ENCODE data around the gene BRINP2.

The BRINP2 gene

DNA sequence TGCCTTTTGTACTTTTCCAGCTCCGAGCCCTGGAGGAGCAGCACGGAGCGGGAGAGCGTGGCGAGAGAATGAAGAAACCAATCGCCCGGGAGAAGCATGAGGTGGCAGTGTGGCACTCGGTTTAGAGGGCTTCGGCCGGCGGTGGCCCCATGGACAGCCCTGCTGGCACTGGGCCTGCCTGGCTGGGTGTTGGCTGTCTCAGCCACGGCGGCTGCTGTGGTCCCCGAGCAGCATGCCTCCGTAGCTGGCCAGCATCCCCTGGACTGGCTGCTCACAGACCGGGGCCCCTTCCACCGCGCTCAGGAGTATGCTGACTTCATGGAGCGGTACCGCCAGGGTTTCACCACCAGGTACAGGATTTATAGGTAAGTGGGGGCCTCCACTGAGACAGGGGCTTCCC, 59.0 kb downstream of the BRINP2 start:
- H3K27ac Mint-ChIP-seq: no peak overlapping the region
- H3K9me3 Mint-ChIP-seq: no peaks in the 10 kb centered on the region
- no peaks in the 10 kb centered on the region for H3K27me3 Mint-ChIP-seq
- ATAC-seq (no peak), DNase-seq (no peak)
- no peak overlapping the region for H3K4me3 Mint-ChIP-seq
- H3K4me1 Mint-ChIP-seq: no peaks in the 10 kb centered on the region

DNA sequence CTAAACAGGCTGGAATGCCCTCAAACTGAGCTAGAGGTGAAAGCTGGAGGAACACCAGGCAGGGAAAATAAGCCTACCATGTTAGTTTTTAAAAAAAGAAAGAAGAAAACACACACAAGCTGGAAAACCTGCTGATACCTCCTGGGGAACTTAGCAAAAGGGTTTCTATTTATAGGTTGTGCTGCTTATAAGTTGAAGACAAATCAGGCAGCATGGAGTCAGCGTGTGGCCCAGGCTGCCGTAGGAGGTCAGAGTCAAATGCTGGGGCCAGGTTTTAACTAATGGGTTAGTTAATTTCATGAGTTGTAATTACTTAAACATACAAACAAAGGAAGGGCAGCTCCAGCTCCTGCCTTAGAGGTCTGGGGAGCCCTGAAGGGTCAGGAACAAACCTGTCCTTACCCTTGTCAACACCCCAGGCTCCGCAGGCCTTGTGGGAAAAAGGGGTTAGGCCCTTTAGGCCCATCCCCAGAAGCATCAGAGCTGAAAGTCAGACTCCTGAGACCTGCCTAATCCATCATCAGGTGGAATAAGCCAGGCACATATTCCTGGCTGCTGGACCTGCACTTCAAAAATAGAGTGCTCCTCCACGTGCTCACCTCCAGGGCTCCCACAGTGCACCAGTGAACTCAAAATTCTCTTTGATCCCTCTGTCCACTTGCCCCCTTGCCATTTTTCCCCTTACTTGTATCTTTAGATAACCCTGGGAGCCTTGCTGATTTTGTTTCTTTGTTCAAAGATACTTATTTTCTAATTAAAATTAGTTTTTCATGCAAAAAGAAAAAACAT, 59.7 kb downstream of the BRINP2 start:
- Mint-ChIP-seq H3K4me3 (no peak overlapping the region), H3K27ac (no peak overlapping the region), H3K27me3 (no peaks in the 10 kb centered on the region), H3K4me1 (no peaks in the 10 kb centered on the region), H3K9me3 (no peaks in the 10 kb centered on the region)
- ATAC-seq (no peak), DNase-seq (no peak)

DNA sequence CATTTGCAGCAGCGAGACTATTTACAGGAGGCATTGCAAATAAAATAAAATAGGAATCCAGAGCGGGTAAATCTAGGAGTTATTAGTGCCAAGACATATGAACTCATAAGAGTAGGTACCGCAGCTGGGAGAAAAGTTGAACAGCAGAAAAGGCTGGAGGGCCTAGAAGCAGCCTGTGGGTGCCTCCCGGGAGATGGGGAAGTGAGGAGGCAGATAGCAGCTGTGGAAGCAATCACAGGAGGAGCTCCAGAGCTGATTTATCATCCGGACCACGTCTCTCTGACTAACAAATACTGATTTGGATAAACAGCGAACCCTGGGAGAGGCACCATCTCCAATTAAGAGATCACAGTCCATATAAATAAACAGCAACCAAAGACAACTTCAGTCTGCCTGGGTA, 64.6 kb downstream of the BRINP2 start:
- Mint-ChIP-seq H3K4me3 (no peak overlapping the region), H3K27ac (no peak overlapping the region), H3K9me3 (no peaks in the 10 kb centered on the region), H3K4me1 (no peaks in the 10 kb centered on the region), H3K27me3 (no peaks in the 10 kb centered on the region)
- DNase-seq (no peak), ATAC-seq (no peak)

DNA sequence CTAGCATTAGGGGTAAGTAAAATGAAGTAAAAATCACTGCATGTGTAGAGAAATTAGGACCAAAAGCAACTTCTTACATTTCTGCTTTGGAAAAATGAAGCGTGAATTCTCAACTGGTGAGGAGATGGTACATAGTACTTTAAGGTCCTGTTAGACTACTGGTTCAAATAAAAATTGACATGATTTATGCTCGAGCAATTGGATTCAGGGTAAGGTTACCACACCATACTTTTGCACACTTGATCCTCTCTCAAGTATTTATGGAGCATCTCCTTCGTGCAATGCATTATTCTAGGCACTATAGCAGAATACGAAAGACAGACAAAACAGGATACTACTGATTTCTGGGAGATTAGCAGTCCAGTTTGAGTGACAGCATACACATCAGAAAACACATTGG, 66.2 kb downstream of the BRINP2 start:
- DNase-seq (no peak), ATAC-seq (no peak)
- no peaks in the 10 kb centered on the region for H3K27me3 Mint-ChIP-seq
- peaks cover 0 to 1% of the 10 kb centered on the region in 2 donors for H3K9me3 Mint-ChIP-seq
- no peak overlapping the region for H3K4me3 Mint-ChIP-seq
- no peak overlapping the region for H3K27ac Mint-ChIP-seq
- no peaks in the 10 kb centered on the region for H3K4me1 Mint-ChIP-seq

DNA sequence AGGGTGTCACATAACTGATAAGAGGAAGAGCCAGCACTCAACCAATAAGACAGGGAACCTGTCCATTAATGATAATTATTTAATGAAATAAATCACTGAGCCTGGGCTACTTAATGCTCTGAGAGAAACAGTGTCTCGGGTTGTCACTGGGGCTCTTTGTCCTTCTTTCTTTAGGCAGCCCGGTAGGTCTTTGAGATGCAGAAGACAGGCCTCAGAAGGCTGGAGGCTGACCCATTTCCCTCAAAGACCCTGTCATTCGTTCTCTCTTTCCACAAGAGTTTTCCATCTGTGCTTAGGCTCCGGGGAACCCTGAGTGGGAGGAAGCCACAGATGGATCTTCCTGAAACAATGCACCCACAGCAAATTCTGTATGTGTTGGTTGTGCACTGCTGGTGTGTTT, 68.2 kb downstream of the BRINP2 start:
- Mint-ChIP-seq H3K4me3 (no peak overlapping the region), H3K27me3 (no peaks in the 10 kb centered on the region), H3K9me3 (peaks cover 0 to 16% of the 10 kb centered on the region in 2 donors), H3K4me1 (no peaks in the 10 kb centered on the region), H3K27ac (no peak overlapping the region)
- no peak for DNase-seq
- ATAC-seq: no peak

DNA sequence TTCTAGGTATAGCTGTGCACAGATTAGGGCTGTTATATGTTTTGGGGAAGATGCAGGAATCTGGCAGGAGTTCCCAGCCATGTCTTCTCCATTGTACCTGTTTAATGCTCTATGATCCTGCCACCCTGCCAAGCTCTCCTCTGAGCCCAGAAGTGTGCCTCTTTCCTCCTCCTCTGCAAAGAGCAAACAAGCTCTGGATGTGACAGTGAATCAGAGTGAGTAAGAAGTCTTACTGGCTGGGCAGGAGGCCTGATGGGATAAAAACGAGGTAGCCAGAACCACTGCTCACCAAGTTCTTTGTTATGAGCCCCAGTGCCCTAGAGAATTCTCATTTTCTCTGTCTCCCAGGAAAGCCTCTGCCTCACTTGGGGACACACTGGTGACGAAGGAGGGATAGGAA, 69.0 kb downstream of the BRINP2 start:
- H3K4me3 Mint-ChIP-seq: no peak overlapping the region
- H3K4me1 Mint-ChIP-seq: no peaks in the 10 kb centered on the region
- peaks cover 0 to 16% of the 10 kb centered on the region in 2 donors for H3K9me3 Mint-ChIP-seq
- ATAC-seq: no peak
- no peak for DNase-seq
- H3K27me3 Mint-ChIP-seq: no peaks in the 10 kb centered on the region
- no peak overlapping the region for H3K27ac Mint-ChIP-seq

DNA sequence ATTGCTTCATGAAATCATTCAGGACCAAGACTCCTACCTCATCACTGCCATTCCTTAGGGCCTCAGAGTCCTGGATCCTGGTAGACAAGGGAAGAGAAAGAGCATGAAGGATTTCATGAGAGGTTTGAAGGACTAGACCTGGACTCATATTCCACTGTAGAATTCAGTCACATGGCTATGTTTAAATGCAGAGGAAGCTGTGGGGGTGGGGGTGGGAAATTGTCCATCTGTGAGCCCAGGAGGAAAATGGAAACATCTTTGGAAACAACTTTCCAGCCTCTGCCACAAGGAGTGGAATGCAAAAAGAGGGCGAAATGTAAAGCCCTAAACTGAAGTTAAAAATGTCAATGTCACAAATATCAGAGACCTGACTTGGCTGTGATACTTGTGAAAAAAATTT, 73.0 kb downstream of the BRINP2 start:
- Mint-ChIP-seq H3K27ac (no peak overlapping the region), H3K4me1 (no peaks in the 10 kb centered on the region), H3K27me3 (no peaks in the 10 kb centered on the region), H3K9me3 (peaks cover 10 to 22% of the 10 kb centered on the region in 2 donors), H3K4me3 (no peak overlapping the region)
- no peak for ATAC-seq
- DNase-seq: no peak

DNA sequence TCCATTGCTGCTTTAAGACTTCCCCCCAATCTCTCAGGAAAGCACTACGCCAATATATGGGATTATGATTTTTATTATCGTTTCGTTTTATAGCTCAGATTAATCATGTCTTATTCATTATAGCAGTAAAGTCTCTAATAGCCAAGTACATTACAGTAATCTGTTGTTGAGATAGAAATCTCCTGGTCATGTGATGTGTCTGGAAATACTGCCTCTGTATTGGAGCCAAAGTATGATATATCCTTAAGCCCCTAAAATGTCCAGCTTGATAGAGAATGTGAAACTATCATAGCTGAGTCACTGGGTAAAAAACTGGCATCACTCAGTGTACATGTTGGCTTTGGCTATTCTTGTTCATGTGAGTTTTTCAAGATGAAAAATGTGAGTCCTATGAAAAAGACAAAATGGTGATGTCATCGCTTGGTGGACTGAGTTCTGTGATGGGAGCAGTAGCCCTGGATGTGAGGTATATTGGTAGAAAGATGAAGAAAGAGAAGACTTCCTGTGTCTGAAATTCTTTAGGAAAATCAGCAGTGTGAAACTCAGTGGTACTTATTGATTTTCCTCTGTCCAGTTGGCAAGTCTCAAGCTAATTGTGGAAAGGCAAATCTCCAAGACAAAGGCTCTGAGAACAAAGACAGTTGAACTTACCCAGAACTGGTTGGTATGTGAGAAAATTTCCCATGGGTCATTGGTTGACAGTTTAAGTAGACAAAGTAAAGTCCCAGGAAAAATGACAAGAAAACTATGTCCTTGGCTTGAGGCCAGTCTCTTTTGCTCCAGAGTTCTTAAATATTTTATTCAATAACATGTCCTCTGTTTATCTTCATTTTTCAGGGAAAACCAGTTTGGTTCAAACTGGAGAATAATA, 76.2 kb downstream of the BRINP2 start:
- Mint-ChIP-seq H3K27ac (no peak overlapping the region), H3K9me3 (peaks cover 10 to 21% of the 10 kb centered on the region in 2 donors), H3K4me3 (no peak overlapping the region), H3K4me1 (no peaks in the 10 kb centered on the region), H3K27me3 (no peaks in the 10 kb centered on the region)
- no peak for ATAC-seq
- no peak for DNase-seq

DNA sequence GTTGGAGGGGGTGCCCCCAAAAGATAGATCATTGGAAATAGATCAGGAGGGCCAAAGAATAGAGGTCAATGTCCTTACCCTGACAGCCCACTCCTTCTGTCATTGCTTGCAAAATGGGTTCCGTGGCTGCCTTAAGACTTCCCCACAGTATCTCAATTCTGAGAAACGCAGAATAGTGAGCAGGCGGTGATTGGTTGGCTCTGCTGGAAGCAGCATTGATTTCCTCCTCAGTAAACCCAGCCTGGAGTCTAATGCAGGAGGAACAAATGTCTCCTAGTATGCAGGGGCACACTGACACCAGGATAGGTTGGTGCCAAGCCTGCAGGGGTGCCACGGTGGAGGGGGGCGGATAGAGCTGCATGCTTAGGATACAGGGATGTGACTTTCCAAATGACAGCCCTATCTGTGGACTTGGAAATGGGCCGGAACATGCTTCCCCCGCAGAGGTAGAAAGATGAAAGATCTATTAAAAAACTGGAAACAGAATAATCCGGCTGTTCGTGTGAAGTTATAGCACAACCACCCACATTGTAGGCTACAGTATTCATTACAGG, 76.9 kb downstream of the BRINP2 start:
- Mint-ChIP-seq H3K27ac (no peak overlapping the region), H3K9me3 (peaks cover 10 to 15% of the 10 kb centered on the region in 2 donors)

DNA sequence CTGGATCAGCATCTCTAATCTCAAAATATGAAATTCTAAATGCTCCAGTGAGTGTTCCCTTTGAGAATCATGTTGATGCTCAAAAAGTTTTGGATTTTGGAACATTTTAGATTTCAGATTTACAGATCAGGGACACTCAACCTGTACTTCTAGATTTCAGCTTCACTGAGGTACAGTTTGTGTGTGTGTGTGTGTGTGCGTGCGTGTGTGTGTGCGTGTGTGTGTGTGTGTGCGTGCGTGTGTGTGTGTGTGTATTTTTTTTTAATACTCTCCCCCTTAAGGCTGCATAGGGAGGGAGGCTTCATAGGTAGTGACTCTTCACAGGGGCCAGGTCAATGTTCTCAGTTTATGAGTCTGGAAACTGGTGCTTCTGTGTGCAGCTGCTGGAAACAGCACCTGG, 77.5 kb downstream of the BRINP2 start:
- DNase-seq: no peak
- Mint-ChIP-seq H3K4me1 (no peaks in the 10 kb centered on the region), H3K9me3 (peaks cover 10 to 13% of the 10 kb centered on the region in 2 donors), H3K4me3 (no peak overlapping the region), H3K27ac (no peak overlapping the region), H3K27me3 (no peaks in the 10 kb centered on the region)
- ATAC-seq: no peak

More for the DNA sequence above, 76.9 kb downstream of the BRINP2 start:
- no peaks in the 10 kb centered on the region for H3K27me3 Mint-ChIP-seq
- no peak overlapping the region for H3K4me3 Mint-ChIP-seq
- ATAC-seq (no peak), DNase-seq (no peak)
- H3K4me1 Mint-ChIP-seq: no peaks in the 10 kb centered on the region

DNA sequence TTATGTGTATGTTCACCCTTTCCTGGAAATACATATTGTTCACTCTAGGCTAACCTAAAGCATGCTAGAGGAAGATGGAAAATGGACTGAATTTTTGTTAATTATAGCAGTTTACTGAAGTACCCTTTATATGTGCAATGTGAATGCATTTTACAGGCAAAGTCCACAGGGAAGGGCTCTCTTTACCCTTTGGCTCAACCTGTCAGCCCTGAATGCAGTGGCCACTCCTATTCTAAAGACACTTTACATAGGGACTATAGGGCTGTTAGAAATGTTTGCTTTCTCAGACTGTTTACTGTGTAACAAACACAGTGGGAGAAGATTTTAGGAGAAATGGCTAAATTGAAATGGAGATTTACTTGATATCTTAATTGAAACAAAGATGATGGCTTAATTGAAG, 78.5 kb downstream of the BRINP2 start:
- no peak overlapping the region for H3K4me3 Mint-ChIP-seq
- no peak for ATAC-seq

DNA sequence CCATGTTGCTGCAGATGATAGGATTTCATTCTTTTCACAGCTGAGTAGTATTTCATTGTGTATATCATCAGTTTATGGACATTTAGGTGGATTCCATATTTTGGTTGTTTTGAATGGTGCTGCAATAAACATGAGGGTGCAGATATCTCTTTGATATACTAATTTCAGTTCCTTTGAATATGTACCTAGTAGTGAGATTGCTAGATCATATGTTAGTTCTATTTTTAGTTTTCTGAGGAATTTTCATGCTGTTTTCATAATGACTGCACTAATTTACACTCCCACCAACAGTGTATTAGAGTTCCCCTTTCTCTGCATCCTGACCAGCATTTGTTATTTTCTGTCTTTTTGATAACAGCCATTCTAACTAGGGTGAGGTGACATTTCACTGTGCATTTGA, 82.1 kb downstream of the BRINP2 start:
- ATAC-seq (no peak), DNase-seq (no peak)
- Mint-ChIP-seq H3K27ac (no peak overlapping the region), H3K9me3 (peaks cover 6 to 13% of the 10 kb centered on the region in 2 donors), H3K4me3 (no peak overlapping the region), H3K4me1 (no peaks in the 10 kb centered on the region), H3K27me3 (peaks cover 9% of the 10 kb centered on the region)

More for the DNA sequence above, 78.5 kb downstream of the BRINP2 start:
- peaks cover 8 to 10% of the 10 kb centered on the region in 2 donors for H3K9me3 Mint-ChIP-seq
- H3K4me1 Mint-ChIP-seq: no peaks in the 10 kb centered on the region
- DNase-seq: no peak
- H3K27me3 Mint-ChIP-seq: no peaks in the 10 kb centered on the region
- no peak overlapping the region for H3K27ac Mint-ChIP-seq

DNA sequence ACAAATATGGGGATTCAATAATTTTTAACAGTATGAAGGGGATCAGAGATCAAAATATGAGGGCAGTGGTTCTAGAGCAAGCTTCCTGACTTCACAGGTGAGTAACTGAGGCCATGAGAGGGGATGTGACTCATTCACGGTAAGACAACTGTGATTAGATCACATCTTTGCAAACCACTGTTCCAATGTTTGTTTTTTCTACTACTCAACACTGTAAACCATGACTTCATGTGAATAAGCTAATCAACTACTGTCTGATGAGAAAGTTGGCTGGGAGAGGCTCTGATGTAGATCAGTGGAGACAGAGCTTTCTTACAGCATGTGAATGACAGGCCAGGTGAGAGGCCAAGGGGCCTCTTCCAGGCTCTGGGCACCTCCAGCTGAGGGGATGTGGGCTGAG, 84.7 kb downstream of the BRINP2 start:
- ATAC-seq (no peak), DNase-seq (no peak)
- no peak overlapping the region for H3K4me3 Mint-ChIP-seq
- H3K9me3 Mint-ChIP-seq: peaks cover 6 to 13% of the 10 kb centered on the region in 2 donors
- no peaks in the 10 kb centered on the region for H3K4me1 Mint-ChIP-seq
- no peak overlapping the region for H3K27ac Mint-ChIP-seq
- peaks cover 9% of the 10 kb centered on the region for H3K27me3 Mint-ChIP-seq

DNA sequence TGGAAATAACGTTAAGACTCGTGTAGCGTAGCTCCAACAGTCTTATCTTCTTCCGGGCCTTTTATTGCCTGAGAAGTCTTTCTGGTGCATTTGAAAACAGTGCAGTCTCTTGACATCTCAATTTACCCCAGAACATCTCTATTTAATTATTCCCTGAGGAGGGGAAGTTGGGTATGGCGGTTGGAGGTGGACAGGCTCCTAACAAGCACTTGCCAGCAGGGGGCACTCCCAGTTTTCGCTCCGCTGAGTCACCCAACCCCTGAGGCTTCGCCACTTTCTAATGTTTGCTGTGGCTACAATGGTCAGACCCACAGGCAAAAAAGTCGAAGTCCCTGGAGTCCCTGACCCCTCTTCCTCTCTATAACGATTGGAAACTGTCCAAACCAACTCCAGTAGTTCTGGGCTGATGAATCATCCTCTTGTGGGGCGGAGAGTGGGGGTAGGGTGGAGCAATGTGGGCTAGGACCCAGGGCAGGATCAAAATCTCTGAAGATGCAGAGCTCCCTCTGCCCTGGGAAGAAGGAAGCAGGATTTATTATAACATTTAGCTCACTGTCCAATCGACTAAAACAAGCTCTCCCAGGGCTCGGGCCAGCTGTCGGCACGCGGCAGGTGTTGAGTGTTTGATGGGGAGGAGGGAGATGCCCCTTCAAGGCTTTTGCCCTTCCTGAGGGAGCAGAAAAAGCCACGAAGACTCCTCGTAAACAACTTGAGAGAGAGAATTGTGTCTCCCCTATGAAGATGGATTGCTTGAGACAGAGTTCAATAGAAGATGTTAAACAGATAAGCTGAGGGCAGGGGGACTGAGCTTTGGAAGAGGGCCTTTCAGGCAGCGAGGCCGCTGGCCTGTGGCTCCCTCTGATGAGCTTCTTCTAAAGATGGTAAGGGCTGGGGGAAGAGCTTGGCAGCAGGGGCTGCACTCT, 85.7 kb downstream of the BRINP2 start:
- ATAC-seq (no peak), DNase-seq (no peak)
- Mint-ChIP-seq H3K27me3 (peaks cover 9% of the 10 kb centered on the region), H3K27ac (no peak overlapping the region), H3K4me3 (no peak overlapping the region), H3K4me1 (no peaks in the 10 kb centered on the region), H3K9me3 (peaks cover 6 to 13% of the 10 kb centered on the region in 2 donors)

DNA sequence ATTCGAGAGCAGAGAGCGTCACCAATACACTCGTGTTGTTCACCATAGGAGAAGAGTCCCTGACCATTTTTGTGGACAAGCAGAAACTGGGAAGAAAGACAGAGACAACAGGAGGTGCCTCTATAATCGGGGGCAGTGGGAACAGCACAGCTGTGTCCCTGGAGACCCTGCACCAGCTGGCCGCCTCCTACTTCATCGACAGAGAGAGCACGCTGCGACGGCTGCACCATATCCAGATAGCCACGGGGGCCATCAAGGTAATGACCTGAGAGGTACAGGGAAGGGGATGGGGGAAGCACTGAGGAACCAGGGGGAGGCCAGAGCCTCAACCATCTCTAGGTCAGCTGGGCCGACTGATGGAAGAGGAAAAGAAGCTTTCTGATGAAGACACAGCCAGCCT, 86.4 kb downstream of the BRINP2 start:
- H3K27me3 Mint-ChIP-seq: peaks cover 9% of the 10 kb centered on the region

More for the DNA sequence above, 86.4 kb downstream of the BRINP2 start:
- no peak overlapping the region for H3K27ac Mint-ChIP-seq
- no peak for DNase-seq
- no peak overlapping the region for H3K4me3 Mint-ChIP-seq
- peaks cover 6 to 13% of the 10 kb centered on the region in 2 donors for H3K9me3 Mint-ChIP-seq
- no peak for ATAC-seq
- no peaks in the 10 kb centered on the region for H3K4me1 Mint-ChIP-seq
